Uterus (tissue), 2 donors: Measurements from ENCODE around the gene MINK1.

Experiments used
- CTCF ChIP-seq, 4 experiments: fragments of 200-600 bp in 2 of 4; fragments of 450-650 bp in 2 of 4; sonication (generic) in 2 of 4; IDR thresholded peaks; one replicate each; pipeline ENCODE4 v1.5.1; 2016 to 2019; ENCODE audit warnings: antibody characterized with exemption in 4 of 4, mild to moderate bottlenecking in 2 of 4, moderate library complexity in 1 of 4
- POLR2A ChIP-seq, 2 donors: fragments of 450-650 bp; IDR thresholded peaks; one replicate each; pipeline ENCODE4 v1.6.1; 2016; ENCODE audit warnings: antibody characterized with exemption in 2 of 2, mild to moderate bottlenecking in 1 of 2, moderate library complexity in 1 of 2

GRCh38 chr17:4789951-4790704, 43.0 kb upstream of the MINK1 start:
- TF ChIP-seq CTCF (IDR thresholded peaks at IDR 0.05) (peak; percentile 57 to 94 (median 84)), POLR2A (IDR thresholded peaks at IDR 0.05) (peak; percentile 57 to 88)
